ENCODE data around the gene PAK1IP1.

GRCh38 chr6:10746915-10747250, 52.1 kb downstream of the PAK1IP1 start:
- TF ChIP-seq POLR2A (IDR thresholded peaks at IDR 0.05; ENCODE audit: low read depth, low read length) = no peak
- no peak for TF ChIP-seq CTCF (IDR thresholded peaks at IDR 0.05; ENCODE audit: extremely low read depth in 1 of 2, insufficient read depth in 1 of 2, low read depth in 1 of 2, low read length in 2 of 2)
- no peak for TF ChIP-seq MYC (IDR thresholded peaks at IDR 0.05; ENCODE audit: low read depth, low read length)
- TF ChIP-seq EZH2 (IDR thresholded peaks at IDR 0.05; ENCODE audit: borderline replicate concordance, low read depth, low read length, severe bottlenecking) = no peak
- no peak for TF ChIP-seq POLR2AphosphoS5 (IDR thresholded peaks at IDR 0.05; ENCODE audit: insufficient read depth, low read depth, low read length)
- TF ChIP-seq JUN (IDR thresholded peaks at IDR 0.05; ENCODE audit: borderline replicate concordance, insufficient read depth, insufficient read length, low read depth) = no peak
- TF ChIP-seq MAX (IDR thresholded peaks at IDR 0.05; ENCODE audit: insufficient read depth, insufficient read length) = no peak

All from endothelial cell of umbilical vein (primary cell).